ENCODE measurements around the gene PRELID2. TPM values are rescaled to one million over a fixed set of nuclear protein-coding genes. Genes with fewer than 3 reads are reported as not detected.
"Not testable (repeated sequence)": the region's sequence is repeated elsewhere in the genome, so short reads cannot be mapped to it uniquely, and the experiment has no call there.

PRELID2 gene
- total RNA-seq, 4 donors from 2014 or later, result 1.1 to 6.7 (median 1.2) TPM; not detected in 1

DNA sequence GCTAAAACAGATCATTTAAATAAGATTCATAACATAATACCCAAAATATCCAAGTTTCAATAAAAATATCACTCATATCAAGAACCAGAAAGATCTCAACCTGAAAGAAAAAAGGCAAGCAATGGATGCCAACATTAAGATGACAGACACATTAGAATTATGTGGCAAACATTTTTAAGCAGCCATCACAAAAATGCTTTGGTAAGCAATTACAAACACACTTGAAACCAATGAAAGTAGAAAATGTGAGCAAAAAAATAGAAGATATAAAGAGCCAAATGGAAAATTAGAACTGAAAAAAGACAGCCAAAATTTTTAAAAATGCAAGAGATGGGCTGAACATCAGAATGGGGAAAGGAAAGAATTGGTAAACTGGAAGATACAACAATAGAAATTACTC, 96.9 kb downstream of the PRELID2 start:
- Histone ChIP-seq H3K36me3 (no peaks in the 10 kb centered on the region), H3K9me3 (no peaks in the 10 kb centered on the region), H3K4me1 (no peaks in the 10 kb centered on the region), H3K27me3 (no peaks in the 10 kb centered on the region), H3K27ac (no peak overlapping the region), H3K4me3 (no peak overlapping the region)
- no peak for DNase-seq
- TF ChIP-seq, protein P1, sequence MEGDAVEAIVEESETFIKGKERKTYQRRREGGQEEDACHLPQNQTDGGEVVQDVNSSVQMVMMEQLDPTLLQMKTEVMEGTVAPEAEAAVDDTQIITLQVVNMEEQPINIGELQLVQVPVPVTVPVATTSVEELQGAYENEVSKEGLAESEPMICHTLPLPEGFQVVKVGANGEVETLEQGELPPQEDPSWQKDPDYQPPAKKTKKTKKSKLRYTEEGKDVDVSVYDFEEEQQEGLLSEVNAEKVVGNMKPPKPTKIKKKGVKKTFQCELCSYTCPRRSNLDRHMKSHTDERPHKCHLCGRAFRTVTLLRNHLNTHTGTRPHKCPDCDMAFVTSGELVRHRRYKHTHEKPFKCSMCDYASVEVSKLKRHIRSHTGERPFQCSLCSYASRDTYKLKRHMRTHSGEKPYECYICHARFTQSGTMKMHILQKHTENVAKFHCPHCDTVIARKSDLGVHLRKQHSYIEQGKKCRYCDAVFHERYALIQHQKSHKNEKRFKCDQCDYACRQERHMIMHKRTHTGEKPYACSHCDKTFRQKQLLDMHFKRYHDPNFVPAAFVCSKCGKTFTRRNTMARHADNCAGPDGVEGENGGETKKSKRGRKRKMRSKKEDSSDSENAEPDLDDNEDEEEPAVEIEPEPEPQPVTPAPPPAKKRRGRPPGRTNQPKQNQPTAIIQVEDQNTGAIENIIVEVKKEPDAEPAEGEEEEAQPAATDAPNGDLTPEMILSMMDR (IDR thresholded peaks at IDR 0.05 in 4 of 5, conservative IDR thresholded peaks at IDR 0.05 in 1 of 5), result no peak
- no peak for TF ChIP-seq POLR2A (IDR thresholded peaks at IDR 0.05)
- intact Hi-C loops (cut with DNase I; ENCODE audit: low total_unique reads), result no loop called here
- ATAC-seq, result no peak
- in situ Hi-C loops (cut with MboI; ENCODE audit: low sequenced_read_pairs in 4 of 4), result no loop called here

DNA sequence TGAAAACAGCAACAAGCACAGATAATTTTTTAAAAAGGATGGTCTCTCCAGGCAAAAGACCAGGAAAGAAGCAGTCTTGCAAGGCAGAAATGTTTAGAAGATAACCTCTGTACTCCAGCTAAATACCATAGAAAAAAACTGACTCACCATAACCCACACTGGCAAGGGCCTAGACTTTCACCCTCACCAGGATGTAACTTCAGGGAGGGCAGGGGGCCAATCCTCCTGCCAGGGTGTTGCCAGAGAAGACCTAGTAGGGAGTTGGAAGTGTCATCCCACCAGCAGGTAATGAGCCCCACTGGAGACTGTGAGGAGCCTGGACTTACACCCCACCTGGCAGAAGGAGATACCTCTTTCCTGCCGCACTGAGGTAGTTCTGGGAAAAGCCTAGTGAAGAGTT, 97.6 kb downstream of the PRELID2 start:
- no peak for DNase-seq
- intact Hi-C loops (cut with DNase I; ENCODE audit: low total_unique reads) (no loop called here), in situ Hi-C loops (cut with MboI; ENCODE audit: low sequenced_read_pairs in 4 of 4) (no loop called here)

DNA sequence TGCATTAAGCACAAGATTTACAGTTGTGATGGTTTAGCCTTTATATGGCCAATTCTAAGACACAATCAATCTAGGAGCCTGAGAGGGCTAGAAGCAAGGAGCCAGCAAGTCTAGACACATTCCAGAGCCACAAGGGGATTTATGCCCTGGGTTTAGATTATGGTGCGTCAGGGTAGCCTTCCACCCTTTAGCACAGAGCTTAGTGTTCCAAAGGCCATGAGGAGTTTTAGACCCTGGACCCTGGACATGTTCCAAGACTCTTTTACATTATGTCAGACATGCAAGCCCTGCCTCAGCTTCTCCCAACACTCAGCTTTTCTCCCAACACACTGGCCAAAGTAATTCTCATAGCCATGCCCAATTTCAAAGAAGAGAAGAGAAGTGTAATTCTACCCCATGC, 105.2 kb downstream of the PRELID2 start:
- H3K9me3 ChIP-seq; in situ Hi-C loops (cut with MboI; ENCODE audit: low sequenced_read_pairs in 4 of 4); ATAC-seq; H3K27me3 ChIP-seq; H3K27ac ChIP-seq; H3K4me1 ChIP-seq; H3K4me3 ChIP-seq; intact Hi-C loops (cut with DNase I; ENCODE audit: low total_unique reads); H3K36me3 ChIP-seq; DNase-seq: not testable (repeated sequence)

More for the DNA sequence above, 97.6 kb downstream of the PRELID2 start:
- Histone ChIP-seq H3K4me1 (no peaks in the 10 kb centered on the region), H3K4me3 (no peak overlapping the region), H3K9me3 (no peaks in the 10 kb centered on the region), H3K27ac (no peak overlapping the region), H3K27me3 (no peaks in the 10 kb centered on the region), H3K36me3 (no peaks in the 10 kb centered on the region)
- no peak for ATAC-seq
- TF ChIP-seq, protein P1 (IDR thresholded peaks at IDR 0.05 in 4 of 5, conservative IDR thresholded peaks at IDR 0.05 in 1 of 5), result no peak
- TF ChIP-seq POLR2A (IDR thresholded peaks at IDR 0.05), result no peak

DNA sequence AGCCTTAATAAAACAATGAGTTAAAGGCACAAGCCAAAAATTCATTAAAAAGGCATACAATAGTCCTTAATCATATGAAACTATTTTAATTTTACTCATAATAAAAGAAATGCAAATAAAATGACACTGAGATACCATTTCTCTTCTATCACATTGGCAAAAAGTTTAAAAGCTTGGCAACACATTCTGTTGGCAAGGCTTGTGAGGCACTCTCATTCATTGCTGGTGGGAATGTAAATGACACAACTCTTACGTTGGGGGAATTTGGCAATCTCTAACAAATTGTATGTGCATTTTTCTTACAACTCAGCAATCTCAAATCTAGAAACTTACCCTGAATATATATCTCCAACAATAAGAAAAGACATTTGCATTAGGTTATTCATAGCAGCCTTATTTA, 111.6 kb downstream of the PRELID2 start:
- H3K27me3 ChIP-seq, result no peaks in the 10 kb centered on the region
- H3K36me3 ChIP-seq, result no peaks in the 10 kb centered on the region
- DNase-seq (no peak), ATAC-seq (no peak)
- TF ChIP-seq POLR2A (IDR thresholded peaks at IDR 0.05), result no peak
- TF ChIP-seq, protein P1 (IDR thresholded peaks at IDR 0.05 in 4 of 5, conservative IDR thresholded peaks at IDR 0.05 in 1 of 5), result no peak
- no peaks in the 10 kb centered on the region for H3K4me1 ChIP-seq
- no peak overlapping the region for H3K4me3 ChIP-seq
- intact Hi-C loops (cut with DNase I; ENCODE audit: low total_unique reads), result no loop called here
- in situ Hi-C loops (cut with MboI; ENCODE audit: low sequenced_read_pairs in 4 of 4), result no loop called here
- H3K27ac ChIP-seq, result no peak overlapping the region
- H3K9me3 ChIP-seq, result peaks cover 0 to 8% (median 4%) of the 10 kb centered on the region in 3 donors

DNA sequence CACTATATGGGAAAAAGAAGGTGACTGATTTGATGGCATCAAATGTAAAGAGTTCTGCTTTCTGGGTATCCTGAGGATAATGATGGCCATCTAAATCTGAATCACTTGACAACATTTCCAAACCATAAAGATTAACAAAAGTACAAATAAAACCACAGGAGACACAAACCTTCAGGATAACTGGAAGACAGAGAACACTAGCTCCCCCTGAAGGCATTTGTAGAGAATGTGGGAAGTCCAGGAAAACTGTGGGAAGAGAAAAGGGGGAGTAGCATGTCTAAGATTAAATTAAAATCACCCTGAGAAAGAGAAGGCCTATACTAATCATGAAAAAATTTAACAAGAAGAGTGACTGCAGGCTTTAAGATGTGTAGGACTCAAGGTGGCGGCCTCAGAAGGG, 116.2 kb downstream of the PRELID2 start:
- H3K27me3 ChIP-seq, result no peaks in the 10 kb centered on the region
- no peak overlapping the region for H3K4me3 ChIP-seq
- H3K9me3 ChIP-seq, result no peaks in the 10 kb centered on the region
- H3K4me1 ChIP-seq, result no peaks in the 10 kb centered on the region
- in situ Hi-C loops (cut with MboI; ENCODE audit: low sequenced_read_pairs in 4 of 4) (no loop called here), intact Hi-C loops (cut with DNase I; ENCODE audit: low total_unique reads) (no loop called here)
- TF ChIP-seq POLR2A (IDR thresholded peaks at IDR 0.05), result no peak
- TF ChIP-seq, protein P1 (IDR thresholded peaks at IDR 0.05 in 4 of 5, conservative IDR thresholded peaks at IDR 0.05 in 1 of 5), result no peak
- no peak overlapping the region for H3K27ac ChIP-seq
- DNase-seq (no peak), ATAC-seq (no peak)
- H3K36me3 ChIP-seq, result no peaks in the 10 kb centered on the region
